Measurements from ENCODE around the gene AASDH.

DNA sequence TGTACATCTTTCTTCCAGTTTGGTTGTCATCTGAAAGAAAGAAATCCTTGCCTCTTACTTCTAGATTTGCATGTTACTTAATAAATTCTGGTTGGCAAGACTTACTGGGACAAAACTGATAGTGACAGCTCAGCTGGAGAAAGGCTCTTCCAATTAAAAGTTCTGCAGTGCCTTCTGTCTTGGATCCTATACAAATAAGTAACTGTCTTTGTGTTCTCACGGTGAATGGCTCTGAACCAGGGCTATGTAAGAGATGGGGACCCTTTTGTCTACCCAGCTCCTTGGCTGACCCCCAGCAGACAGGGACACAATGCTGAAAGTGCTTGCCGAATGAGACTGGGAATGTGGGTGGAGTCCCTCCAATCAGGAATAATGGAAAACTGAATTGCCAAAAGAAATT lies 89.5 kb downstream of the AASDH start:
- no peak for TF ChIP-seq CTCF (conservative IDR thresholded peaks at IDR 0.05; ENCODE audit: low read depth, low read length)
- no peak for TF ChIP-seq EZH2 (IDR thresholded peaks at IDR 0.05; ENCODE audit: borderline replicate concordance, low read depth, low read length, poor library complexity, severe bottlenecking)
